ENCODE measurements around the gene EML1. TPM values are rescaled to one million over a fixed set of nuclear protein-coding genes. Genes with fewer than 3 reads are reported as not detected.

The EML1 gene
- total RNA-seq, 1 experiment from 2014 or later: 7.2 TPM

DNA sequence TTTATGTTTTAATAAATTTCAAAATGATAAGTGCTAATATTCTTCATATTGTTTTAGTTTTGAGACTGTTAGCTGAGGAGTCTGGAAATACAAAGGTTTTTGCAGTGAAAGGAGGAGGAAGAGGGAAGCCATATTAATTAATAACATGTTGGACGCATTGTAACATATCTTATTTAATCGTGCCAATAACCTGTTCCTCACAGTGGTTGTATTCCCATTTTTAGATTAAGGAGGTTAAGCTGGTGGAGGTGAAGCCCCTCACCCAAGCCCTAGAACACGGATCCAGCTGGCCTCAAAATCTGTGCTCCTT is 92.4 kb downstream of the EML1 start:
- Mint-ChIP-seq H3K4me3 (ENCODE audit: unreplicated experiment) (no peak overlapping the region), H3K36me3 (ENCODE audit: insufficient read depth, unreplicated experiment) (no peaks in the 10 kb centered on the region), H3K9me3 (ENCODE audit: unreplicated experiment) (no peaks in the 10 kb centered on the region), H3K27ac (ENCODE audit: unreplicated experiment) (no peak overlapping the region), H3K27me3 (ENCODE audit: insufficient read depth, unreplicated experiment) (no peaks in the 10 kb centered on the region), H3K4me1 (ENCODE audit: low read depth, unreplicated experiment) (no peaks in the 10 kb centered on the region)
- H3K27me3 ChIP-seq (replicated peaks; ENCODE audit: control insufficient read depth, insufficient read depth, low read length): no peaks in the 10 kb centered on the region
- DNase-seq: no peak
- no peaks in the 10 kb centered on the region for H3K9me3 ChIP-seq
- ChIA-PET CTCF (no interaction called here), POLR2A (no interaction called here)
- TF ChIP-seq, protein P1, sequence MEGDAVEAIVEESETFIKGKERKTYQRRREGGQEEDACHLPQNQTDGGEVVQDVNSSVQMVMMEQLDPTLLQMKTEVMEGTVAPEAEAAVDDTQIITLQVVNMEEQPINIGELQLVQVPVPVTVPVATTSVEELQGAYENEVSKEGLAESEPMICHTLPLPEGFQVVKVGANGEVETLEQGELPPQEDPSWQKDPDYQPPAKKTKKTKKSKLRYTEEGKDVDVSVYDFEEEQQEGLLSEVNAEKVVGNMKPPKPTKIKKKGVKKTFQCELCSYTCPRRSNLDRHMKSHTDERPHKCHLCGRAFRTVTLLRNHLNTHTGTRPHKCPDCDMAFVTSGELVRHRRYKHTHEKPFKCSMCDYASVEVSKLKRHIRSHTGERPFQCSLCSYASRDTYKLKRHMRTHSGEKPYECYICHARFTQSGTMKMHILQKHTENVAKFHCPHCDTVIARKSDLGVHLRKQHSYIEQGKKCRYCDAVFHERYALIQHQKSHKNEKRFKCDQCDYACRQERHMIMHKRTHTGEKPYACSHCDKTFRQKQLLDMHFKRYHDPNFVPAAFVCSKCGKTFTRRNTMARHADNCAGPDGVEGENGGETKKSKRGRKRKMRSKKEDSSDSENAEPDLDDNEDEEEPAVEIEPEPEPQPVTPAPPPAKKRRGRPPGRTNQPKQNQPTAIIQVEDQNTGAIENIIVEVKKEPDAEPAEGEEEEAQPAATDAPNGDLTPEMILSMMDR (IDR thresholded peaks at IDR 0.05; ENCODE audit: insufficient read depth in 1 of 2, low read depth in 1 of 2, low read length in 1 of 2, severe bottlenecking in 1 of 2, unreplicated experiment in 1 of 2): no peak
- no peak overlapping the region for H3K4me3 ChIP-seq (ENCODE audit: low read depth, low read length)
- no peaks in the 10 kb centered on the region for H3K36me3 ChIP-seq (ENCODE audit: control insufficient read depth, insufficient read depth, low read length)
- intact Hi-C loops (cut with micrococcal nuclease; ENCODE audit: unreplicated experiment): loop anchor here (1.0 to 5.0 kb wide), 3 partner anchors 155 to 363 kb away; no protein-coding TSS in a partner anchor
- H3K4me1 ChIP-seq: no peaks in the 10 kb centered on the region
- BruUV-seq (replicated peaks): no TSS peak

DNA sequence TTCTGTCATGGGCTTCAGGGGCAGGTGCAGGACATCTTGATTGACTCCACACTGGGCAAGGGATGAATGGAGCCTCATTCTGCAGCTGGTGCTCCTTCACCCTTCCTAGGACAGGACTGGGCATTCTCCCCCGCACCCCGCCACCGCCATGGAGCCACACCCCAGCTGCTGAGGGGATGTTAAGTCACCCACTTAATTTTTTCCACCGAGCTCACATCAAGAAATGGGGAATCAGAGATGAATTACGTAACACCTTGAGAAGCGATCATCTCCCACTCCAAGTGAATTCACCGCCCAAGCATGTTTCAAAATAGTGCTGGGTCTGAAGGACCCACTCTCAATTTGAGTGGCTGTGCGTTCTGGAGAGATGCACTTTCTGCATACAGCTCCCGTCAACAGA is 94.2 kb downstream of the EML1 start:
- no peaks in the 10 kb centered on the region for H3K4me1 Mint-ChIP-seq (ENCODE audit: low read depth, unreplicated experiment)
- no peak overlapping the region for H3K27ac Mint-ChIP-seq (ENCODE audit: unreplicated experiment)
- H3K4me1 ChIP-seq: no peaks in the 10 kb centered on the region
- ChIA-PET CTCF (interaction anchor here (1.2 kb wide), 1 partner anchor 157 kb away, joined by 3 read pairs; no protein-coding TSS in a partner anchor), POLR2A (no interaction called here)
- BruUV-seq (replicated peaks): no TSS peak
- intact Hi-C loops (cut with micrococcal nuclease; ENCODE audit: unreplicated experiment): loop anchor here (5.0 kb wide), 1 partner anchor 365 kb away; no protein-coding TSS in a partner anchor
- no peak overlapping the region for H3K4me3 ChIP-seq (ENCODE audit: low read depth, low read length)
- no peaks in the 10 kb centered on the region for H3K36me3 ChIP-seq (ENCODE audit: control insufficient read depth, insufficient read depth, low read length)
- no peaks in the 10 kb centered on the region for H3K27me3 ChIP-seq (replicated peaks; ENCODE audit: control insufficient read depth, insufficient read depth, low read length)
- no peak for DNase-seq
- H3K36me3 Mint-ChIP-seq (ENCODE audit: insufficient read depth, unreplicated experiment): no peaks in the 10 kb centered on the region
- H3K27me3 Mint-ChIP-seq (ENCODE audit: insufficient read depth, unreplicated experiment): no peaks in the 10 kb centered on the region
- H3K9me3 ChIP-seq: no peaks in the 10 kb centered on the region
- no peaks in the 10 kb centered on the region for H3K9me3 Mint-ChIP-seq (ENCODE audit: unreplicated experiment)
- TF ChIP-seq, protein P1 (IDR thresholded peaks at IDR 0.05; ENCODE audit: insufficient read depth in 1 of 2, low read depth in 1 of 2, low read length in 1 of 2, severe bottlenecking in 1 of 2, unreplicated experiment in 1 of 2): no peak
- H3K4me3 Mint-ChIP-seq (ENCODE audit: unreplicated experiment): no peak overlapping the region

DNA sequence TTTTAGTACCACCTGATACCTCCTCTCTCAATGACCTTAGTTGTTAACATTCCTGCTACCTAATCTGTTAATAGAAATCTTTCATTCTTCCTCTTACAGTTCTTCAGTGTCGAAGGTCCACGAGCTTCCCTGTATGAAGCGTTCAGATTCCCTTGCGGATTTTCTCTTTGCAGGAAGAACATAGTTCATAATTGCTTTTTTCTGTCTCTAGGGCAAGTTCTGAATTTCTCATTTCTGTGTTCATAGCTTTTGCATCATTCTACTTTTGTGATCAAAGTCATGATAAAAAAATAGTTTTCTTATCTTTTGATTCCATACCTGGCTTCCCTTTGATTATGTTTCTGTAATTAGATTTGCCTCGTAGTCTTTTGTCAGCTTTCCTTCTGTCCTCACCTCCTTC is 94.9 kb downstream of the EML1 start:
- TF ChIP-seq, protein P1 (IDR thresholded peaks at IDR 0.05; ENCODE audit: insufficient read depth in 1 of 2, low read depth in 1 of 2, low read length in 1 of 2, severe bottlenecking in 1 of 2, unreplicated experiment in 1 of 2): no peak
- intact Hi-C loops (cut with micrococcal nuclease; ENCODE audit: unreplicated experiment): loop anchor here (5.0 kb wide), 1 partner anchor 366 kb away; no protein-coding TSS in a partner anchor
- DNase-seq: no peak
- Histone ChIP-seq H3K4me1 (no peaks in the 10 kb centered on the region), H3K9me3 (no peaks in the 10 kb centered on the region), H3K27me3 (replicated peaks; ENCODE audit: control insufficient read depth, insufficient read depth, low read length) (no peaks in the 10 kb centered on the region), H3K4me3 (ENCODE audit: low read depth, low read length) (no peak overlapping the region), H3K36me3 (ENCODE audit: control insufficient read depth, insufficient read depth, low read length) (no peaks in the 10 kb centered on the region)
- ChIA-PET CTCF (interaction anchor here (1.2 kb wide), 1 partner anchor 158 kb away, joined by 3 read pairs; no protein-coding TSS in a partner anchor), POLR2A (no interaction called here)
- Mint-ChIP-seq H3K27ac (ENCODE audit: unreplicated experiment) (no peak overlapping the region), H3K9me3 (ENCODE audit: unreplicated experiment) (no peaks in the 10 kb centered on the region), H3K4me3 (ENCODE audit: unreplicated experiment) (no peak overlapping the region), H3K4me1 (ENCODE audit: low read depth, unreplicated experiment) (no peaks in the 10 kb centered on the region), H3K36me3 (ENCODE audit: insufficient read depth, unreplicated experiment) (no peaks in the 10 kb centered on the region), H3K27me3 (ENCODE audit: insufficient read depth, unreplicated experiment) (peaks cover 5% of the 10 kb centered on the region)
- BruUV-seq (replicated peaks): no TSS peak
